T-helper 17 cell (primary cell): ENCODE data around the gene DLG2. TPM values are rescaled to one million over a fixed set of nuclear protein-coding genes. Genes with fewer than 3 reads are reported as not detected.

ENCODE experiments used
- ATAC-seq: fragments of 150-1000 bp; cut with Tn5 transposase; 2 replicates; pipeline ENCODE4 v1.10.0; 2021; ENCODE audit warnings: mild to moderate bottlenecking, moderate library complexity
- DNase-seq, 3 donors: peaks; one replicate each; pipeline versions ENCODE4 v3.0.0 to v3.0.0-alpha.2; 2020 to 2021
- H3K9me3 ChIP-seq: one replicate; pipeline ENCODE4 v1.7.0; 2013; ENCODE audit warnings: low read length, mild to moderate bottlenecking; ENCODE audit not compliant: control insufficient read depth, poor library complexity, severe bottlenecking
- H3K27ac Mint-ChIP-seq: one replicate; pipeline ENCODE4 v1.8.0; 2022; ENCODE audit warnings: mild to moderate bottlenecking, moderate library complexity, mixed read lengths
- H3K27me3 Mint-ChIP-seq: one replicate; pipeline ENCODE4 v1.8.0; 2022; ENCODE audit warnings: mixed read lengths
- H3K36me3 Mint-ChIP-seq: one replicate; pipeline ENCODE4 v1.8.0; 2022; ENCODE audit warnings: low read depth, mixed read lengths
- H3K4me1 Mint-ChIP-seq: one replicate; pipeline ENCODE4 v1.8.0; 2022; ENCODE audit warnings: mild to moderate bottlenecking, mixed read lengths
- H3K4me3 Mint-ChIP-seq: one replicate; pipeline ENCODE4 v1.8.0; 2022; ENCODE audit warnings: mild to moderate bottlenecking, moderate library complexity, mixed read lengths
- total RNA-seq, 4 donors: library from RNA in 2 of 4; stranded (reverse) in 2 of 4; gene quantifications; one replicate each; pipeline ENCODE4 v1.2.3 and lab custom pipeline; 2022 to 2026

Gene DLG2
- total RNA-seq, 2 donors from 2014 or later, result 1.0 to 2.2 TPM

GRCh38 chr11:85109141-85109540 lies 518.0 kb downstream of the DLG2 start:
- H3K4me3 Mint-ChIP-seq, result no peak overlapping the region
- no peaks in the 10 kb centered on the region for H3K27me3 Mint-ChIP-seq
- DNase-seq (no peak), ATAC-seq (no peak)
- H3K9me3 ChIP-seq, result no peaks in the 10 kb centered on the region
- no peaks in the 10 kb centered on the region for H3K36me3 Mint-ChIP-seq
- H3K27ac Mint-ChIP-seq, result no peak overlapping the region
- H3K4me1 Mint-ChIP-seq, result no peaks in the 10 kb centered on the region

GRCh38 chr11:85105868-85106267 lies 521.3 kb downstream of the DLG2 start:
- Mint-ChIP-seq H3K4me1 (no peaks in the 10 kb centered on the region), H3K27me3 (no peaks in the 10 kb centered on the region), H3K27ac (no peak overlapping the region), H3K36me3 (no peaks in the 10 kb centered on the region), H3K4me3 (no peak overlapping the region)
- DNase-seq, result no peak
- H3K9me3 ChIP-seq, result peaks cover 2% of the 10 kb centered on the region
- no peak for ATAC-seq

GRCh38 chr11:85099522-85099921 lies 527.6 kb downstream of the DLG2 start:
- no peak overlapping the region for H3K4me3 Mint-ChIP-seq
- H3K27me3 Mint-ChIP-seq, result no peaks in the 10 kb centered on the region
- ATAC-seq (no peak), DNase-seq (no peak)
- peaks cover 4% of the 10 kb centered on the region for H3K9me3 ChIP-seq
- no peaks in the 10 kb centered on the region for H3K36me3 Mint-ChIP-seq
- no peaks in the 10 kb centered on the region for H3K4me1 Mint-ChIP-seq
- H3K27ac Mint-ChIP-seq, result no peak overlapping the region

DNA sequence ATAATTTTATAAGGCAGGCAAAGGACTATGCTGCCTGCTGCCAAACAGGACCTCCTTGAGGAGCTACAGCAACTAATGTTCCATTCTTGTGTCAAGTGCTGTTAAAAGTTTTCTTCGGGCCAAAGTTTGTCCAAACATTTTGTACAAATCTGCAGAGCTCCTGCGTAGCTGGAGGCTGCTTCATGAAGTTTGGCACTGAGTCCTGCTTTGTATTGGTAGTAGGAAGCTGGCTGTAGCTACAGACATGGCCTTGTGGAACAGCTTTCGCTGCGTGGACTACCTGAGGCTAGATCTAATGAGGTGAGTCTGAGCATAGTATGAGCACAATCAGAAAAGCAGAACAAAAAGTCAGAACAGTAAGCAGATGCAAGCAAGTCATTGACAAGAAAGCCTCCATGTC lies 528.1 kb downstream of the DLG2 start:
- H3K4me1 Mint-ChIP-seq, result no peaks in the 10 kb centered on the region
- peaks cover 4% of the 10 kb centered on the region for H3K9me3 ChIP-seq
- no peak overlapping the region for H3K27ac Mint-ChIP-seq
- H3K27me3 Mint-ChIP-seq, result no peaks in the 10 kb centered on the region
- H3K4me3 Mint-ChIP-seq, result no peak overlapping the region
- ATAC-seq (no peak), DNase-seq (no peak)
- H3K36me3 Mint-ChIP-seq, result no peaks in the 10 kb centered on the region

- no peaks in the 10 kb centered on the region for H3K36me3 Mint-ChIP-seq
- H3K27me3 Mint-ChIP-seq, result no peaks in the 10 kb centered on the region
- H3K9me3 ChIP-seq, result peaks cover 4% of the 10 kb centered on the region
- ATAC-seq (no peak), DNase-seq (no peak)
- no peak overlapping the region for H3K4me3 Mint-ChIP-seq
- no peaks in the 10 kb centered on the region for H3K4me1 Mint-ChIP-seq
- no peak overlapping the region for H3K27ac Mint-ChIP-seq
These were observed 530.2 kb downstream of the DLG2 start for GRCh38 chr11:85096939-85097338.

DNA sequence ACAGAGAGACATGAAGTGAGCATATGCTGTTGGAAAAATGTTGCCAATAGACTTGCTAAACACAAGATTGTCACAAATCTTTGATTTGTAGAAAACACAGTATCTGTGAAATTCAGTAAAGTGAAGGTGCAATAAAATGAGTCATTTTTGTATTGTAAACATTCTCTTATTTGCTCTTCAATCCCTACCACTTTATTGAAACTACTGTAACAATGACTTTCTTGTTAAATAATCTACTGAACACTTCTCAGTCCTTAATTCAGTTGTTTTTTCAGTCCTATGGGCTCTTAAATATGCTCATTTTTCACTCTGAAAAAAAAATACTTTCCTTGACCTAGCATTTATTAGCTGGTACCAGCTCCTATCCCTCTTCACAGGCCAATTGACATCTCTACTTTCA lies 531.9 kb downstream of the DLG2 start:
- H3K27ac Mint-ChIP-seq, result no peak overlapping the region
- H3K9me3 ChIP-seq, result peaks cover 2% of the 10 kb centered on the region
- H3K4me3 Mint-ChIP-seq, result no peak overlapping the region
- DNase-seq (no peak), ATAC-seq (no peak)
- no peaks in the 10 kb centered on the region for H3K4me1 Mint-ChIP-seq
- H3K36me3 Mint-ChIP-seq, result no peaks in the 10 kb centered on the region
- no peaks in the 10 kb centered on the region for H3K27me3 Mint-ChIP-seq

- peaks cover 2% of the 10 kb centered on the region for H3K9me3 ChIP-seq
- DNase-seq, result no peak
- Mint-ChIP-seq H3K4me3 (no peak overlapping the region), H3K36me3 (no peaks in the 10 kb centered on the region), H3K27ac (no peak overlapping the region), H3K27me3 (no peaks in the 10 kb centered on the region), H3K4me1 (no peaks in the 10 kb centered on the region)
- no peak for ATAC-seq
These were observed 532.3 kb downstream of the DLG2 start for GRCh38 chr11:85094795-85095194.

- Mint-ChIP-seq H3K4me1 (no peaks in the 10 kb centered on the region), H3K27ac (no peak overlapping the region), H3K4me3 (no peak overlapping the region), H3K27me3 (no peaks in the 10 kb centered on the region), H3K36me3 (no peaks in the 10 kb centered on the region)
- DNase-seq (no peak), ATAC-seq (no peak)
- no peaks in the 10 kb centered on the region for H3K9me3 ChIP-seq
These were observed 537.5 kb downstream of the DLG2 start for GRCh38 chr11:85089654-85090053.

DNA sequence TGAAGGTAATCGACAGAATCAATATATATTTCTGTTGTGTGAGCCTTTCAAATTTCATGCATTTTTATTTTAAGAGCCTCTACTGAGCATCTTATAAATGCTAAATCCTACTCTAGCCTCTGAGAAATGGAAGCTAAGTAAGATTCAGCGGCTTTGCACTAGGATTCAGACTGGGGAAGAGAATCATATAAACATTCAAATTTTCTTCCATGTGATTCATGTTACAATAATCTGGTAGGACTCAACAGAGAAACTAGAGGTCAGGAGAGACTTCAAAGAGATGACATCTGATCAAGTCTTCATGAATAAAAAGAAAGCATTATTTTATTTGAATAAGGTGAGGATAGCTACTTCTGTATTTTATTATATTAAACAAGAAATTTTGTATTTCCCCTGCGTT lies 538.9 kb downstream of the DLG2 start:
- no peak for ATAC-seq
- DNase-seq, result no peak
- Mint-ChIP-seq H3K4me1 (no peaks in the 10 kb centered on the region), H3K4me3 (no peak overlapping the region), H3K36me3 (no peaks in the 10 kb centered on the region), H3K27ac (no peak overlapping the region), H3K27me3 (no peaks in the 10 kb centered on the region)
- H3K9me3 ChIP-seq, result no peaks in the 10 kb centered on the region

GRCh38 chr11:85086504-85087284 lies 540.5 kb downstream of the DLG2 start:
- H3K4me1 Mint-ChIP-seq, result no peaks in the 10 kb centered on the region
- ATAC-seq, result no peak

DNA sequence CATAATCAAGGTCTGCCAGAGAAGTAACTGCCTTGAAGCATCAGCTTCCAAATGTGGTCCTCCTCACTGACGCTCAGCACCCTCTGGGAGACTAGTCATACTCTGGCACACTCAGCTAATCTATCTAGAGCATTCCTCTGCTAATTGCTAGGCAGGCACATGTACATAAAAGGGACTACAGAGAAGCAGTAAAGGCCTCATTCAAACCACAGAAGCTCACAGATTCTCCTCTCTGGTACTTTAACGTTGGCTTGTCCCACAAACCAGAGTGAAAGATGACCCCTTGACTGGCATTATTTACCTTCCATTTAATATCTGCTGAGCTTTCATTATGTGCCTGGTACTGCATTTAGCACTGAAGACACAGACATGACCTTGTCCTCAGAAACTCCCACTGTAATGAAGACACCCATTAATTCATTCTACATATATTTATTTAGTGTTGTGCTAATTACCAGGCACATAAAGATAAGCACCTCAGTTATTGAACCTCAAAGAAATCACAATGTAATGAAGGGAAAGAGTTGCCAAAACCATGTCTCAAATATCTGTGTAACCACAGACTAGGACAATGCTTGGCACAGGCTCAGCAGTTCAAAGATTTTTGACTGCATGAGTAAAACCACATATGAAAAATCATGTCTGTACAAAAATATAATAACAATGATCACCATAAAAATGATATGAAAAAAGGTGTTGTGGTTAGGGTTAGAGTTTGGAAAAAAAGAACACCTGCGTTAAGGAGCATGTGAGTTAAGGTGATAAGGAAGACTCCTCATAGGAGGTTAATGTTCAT lies 550.4 kb downstream of the DLG2 start:
- Mint-ChIP-seq H3K4me1 (no peaks in the 10 kb centered on the region), H3K36me3 (no peaks in the 10 kb centered on the region), H3K27ac (no peak overlapping the region), H3K4me3 (no peak overlapping the region), H3K27me3 (no peaks in the 10 kb centered on the region)
- DNase-seq (no peak), ATAC-seq (no peak)
- no peaks in the 10 kb centered on the region for H3K9me3 ChIP-seq

More at GRCh38 chr11:85086504-85087284, 540.5 kb downstream of the DLG2 start:
- Mint-ChIP-seq H3K27ac (no peak overlapping the region), H3K4me3 (no peak overlapping the region), H3K36me3 (no peaks in the 10 kb centered on the region), H3K27me3 (no peaks in the 10 kb centered on the region)
- no peaks in the 10 kb centered on the region for H3K9me3 ChIP-seq
- no peak for DNase-seq

- Mint-ChIP-seq H3K4me1 (no peaks in the 10 kb centered on the region), H3K4me3 (no peak overlapping the region), H3K36me3 (no peaks in the 10 kb centered on the region), H3K27me3 (no peaks in the 10 kb centered on the region), H3K27ac (no peak overlapping the region)
- DNase-seq, result no peak
- no peaks in the 10 kb centered on the region for H3K9me3 ChIP-seq
- ATAC-seq, result no peak
These were observed 564.5 kb downstream of the DLG2 start for GRCh38 chr11:85062659-85063058.

DNA sequence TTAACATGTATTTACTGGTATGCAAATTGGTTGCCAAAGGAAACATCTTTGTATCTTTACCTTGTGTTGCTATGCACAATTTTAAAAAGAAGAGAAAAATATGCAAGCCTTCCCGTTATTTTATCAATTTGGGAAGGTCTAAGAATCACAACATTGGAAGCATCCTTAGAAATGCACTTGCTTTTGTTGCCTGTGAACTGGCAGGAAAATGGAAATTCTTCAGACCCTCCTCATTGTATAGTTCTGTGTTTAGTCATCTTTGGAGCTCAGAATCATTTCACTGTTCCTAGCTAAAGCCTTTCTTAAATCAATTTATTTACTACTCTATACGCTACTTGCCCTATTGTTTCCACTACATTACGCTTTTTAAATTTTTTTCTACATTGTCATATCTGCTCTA lies 574.5 kb downstream of the DLG2 start:
- H3K9me3 ChIP-seq, result no peaks in the 10 kb centered on the region
- H3K27me3 Mint-ChIP-seq, result no peaks in the 10 kb centered on the region
- H3K27ac Mint-ChIP-seq, result no peak overlapping the region
- ATAC-seq (no peak), DNase-seq (no peak)
- H3K36me3 Mint-ChIP-seq, result no peaks in the 10 kb centered on the region
- H3K4me1 Mint-ChIP-seq, result no peaks in the 10 kb centered on the region
- no peak overlapping the region for H3K4me3 Mint-ChIP-seq

GRCh38 chr11:85048801-85049200 lies 578.3 kb downstream of the DLG2 start:
- Mint-ChIP-seq H3K4me3 (no peak overlapping the region), H3K4me1 (no peaks in the 10 kb centered on the region), H3K27me3 (no peaks in the 10 kb centered on the region), H3K27ac (no peak overlapping the region), H3K36me3 (no peaks in the 10 kb centered on the region)
- no peaks in the 10 kb centered on the region for H3K9me3 ChIP-seq
- DNase-seq (no peak), ATAC-seq (no peak)
